Upper lobe of left lung (tissue), 4 donors: ENCODE results near the gene LMTK2.

Experiments
- EP300 ChIP-seq, 4 donors: sonication (generic); formaldehyde crosslinking; IDR thresholded peaks; one replicate each; pipeline ENCODE4 v1.5.1; 2017; ENCODE audit warnings: antibody characterized with exemption in 4 of 4, control low read depth in 2 of 4
- POLR2AphosphoS5 ChIP-seq, 2 donors: sonication (generic); formaldehyde crosslinking; IDR thresholded peaks; one replicate each; pipeline ENCODE4 v1.5.1; 2017; ENCODE audit warnings: antibody characterized with exemption in 2 of 2
- TF ChIP-seq, protein P1 (sequence below), 6 experiments: fragments of 450-650 bp in 4 of 6; fragments of 200-600 bp in 2 of 6; sonication (generic) in 2 of 6; IDR thresholded peaks; one replicate each; pipeline ENCODE4 v1.5.1; 2016 to 2019; ENCODE audit warnings: antibody characterized with exemption in 6 of 6

DNA sequence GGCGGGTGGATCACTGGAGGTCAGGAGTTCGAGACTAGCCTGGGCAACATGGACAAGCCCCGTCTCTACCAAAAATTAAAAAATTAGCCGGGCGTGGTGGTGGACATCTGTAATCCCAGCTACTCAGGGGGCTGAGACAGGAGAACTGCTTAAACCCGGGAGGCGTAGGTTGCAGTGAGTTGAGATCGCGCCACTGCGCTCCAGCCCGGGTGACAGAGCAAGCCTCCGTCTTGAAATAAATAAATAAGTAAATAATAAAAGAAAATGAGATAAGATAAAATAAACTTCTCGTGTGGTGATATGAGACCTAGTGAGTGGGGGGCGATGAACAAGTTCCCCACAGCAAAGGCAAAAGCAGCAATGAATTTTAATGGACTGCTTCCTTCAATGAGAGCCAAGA, 33.6 kb upstream of the LMTK2 start:
- TF ChIP-seq EP300 (IDR thresholded peaks at IDR 0.05), result no peak
- no peak for TF ChIP-seq POLR2AphosphoS5 (IDR thresholded peaks at IDR 0.05)
- TF ChIP-seq, protein P1, sequence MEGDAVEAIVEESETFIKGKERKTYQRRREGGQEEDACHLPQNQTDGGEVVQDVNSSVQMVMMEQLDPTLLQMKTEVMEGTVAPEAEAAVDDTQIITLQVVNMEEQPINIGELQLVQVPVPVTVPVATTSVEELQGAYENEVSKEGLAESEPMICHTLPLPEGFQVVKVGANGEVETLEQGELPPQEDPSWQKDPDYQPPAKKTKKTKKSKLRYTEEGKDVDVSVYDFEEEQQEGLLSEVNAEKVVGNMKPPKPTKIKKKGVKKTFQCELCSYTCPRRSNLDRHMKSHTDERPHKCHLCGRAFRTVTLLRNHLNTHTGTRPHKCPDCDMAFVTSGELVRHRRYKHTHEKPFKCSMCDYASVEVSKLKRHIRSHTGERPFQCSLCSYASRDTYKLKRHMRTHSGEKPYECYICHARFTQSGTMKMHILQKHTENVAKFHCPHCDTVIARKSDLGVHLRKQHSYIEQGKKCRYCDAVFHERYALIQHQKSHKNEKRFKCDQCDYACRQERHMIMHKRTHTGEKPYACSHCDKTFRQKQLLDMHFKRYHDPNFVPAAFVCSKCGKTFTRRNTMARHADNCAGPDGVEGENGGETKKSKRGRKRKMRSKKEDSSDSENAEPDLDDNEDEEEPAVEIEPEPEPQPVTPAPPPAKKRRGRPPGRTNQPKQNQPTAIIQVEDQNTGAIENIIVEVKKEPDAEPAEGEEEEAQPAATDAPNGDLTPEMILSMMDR (IDR thresholded peaks at IDR 0.05), result no peak
